Melanocyte of skin (primary cell): ENCODE results near the gene ASB4. TPM values are rescaled to one million over a fixed set of nuclear protein-coding genes. Genes with fewer than 3 reads are reported as not detected.

Experiments
- total RNA-seq, 2 donors: library from RNA; depleted of rRNA; stranded (reverse); fragments of >200 nt; gene quantifications; 2 replicates each; pipeline ENCODE4 v1.2.3, GENCODE V29; 2012

ASB4 gene, protein sequence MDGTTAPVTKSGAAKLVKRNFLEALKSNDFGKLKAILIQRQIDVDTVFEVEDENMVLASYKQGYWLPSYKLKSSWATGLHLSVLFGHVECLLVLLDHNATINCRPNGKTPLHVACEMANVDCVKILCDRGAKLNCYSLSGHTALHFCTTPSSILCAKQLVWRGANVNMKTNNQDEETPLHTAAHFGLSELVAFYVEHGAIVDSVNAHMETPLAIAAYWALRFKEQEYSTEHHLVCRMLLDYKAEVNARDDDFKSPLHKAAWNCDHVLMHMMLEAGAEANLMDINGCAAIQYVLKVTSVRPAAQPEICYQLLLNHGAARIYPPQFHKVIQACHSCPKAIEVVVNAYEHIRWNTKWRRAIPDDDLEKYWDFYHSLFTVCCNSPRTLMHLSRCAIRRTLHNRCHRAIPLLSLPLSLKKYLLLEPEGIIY
- total RNA-seq: under 1 TPM; under 0.01 TPM

DNA sequence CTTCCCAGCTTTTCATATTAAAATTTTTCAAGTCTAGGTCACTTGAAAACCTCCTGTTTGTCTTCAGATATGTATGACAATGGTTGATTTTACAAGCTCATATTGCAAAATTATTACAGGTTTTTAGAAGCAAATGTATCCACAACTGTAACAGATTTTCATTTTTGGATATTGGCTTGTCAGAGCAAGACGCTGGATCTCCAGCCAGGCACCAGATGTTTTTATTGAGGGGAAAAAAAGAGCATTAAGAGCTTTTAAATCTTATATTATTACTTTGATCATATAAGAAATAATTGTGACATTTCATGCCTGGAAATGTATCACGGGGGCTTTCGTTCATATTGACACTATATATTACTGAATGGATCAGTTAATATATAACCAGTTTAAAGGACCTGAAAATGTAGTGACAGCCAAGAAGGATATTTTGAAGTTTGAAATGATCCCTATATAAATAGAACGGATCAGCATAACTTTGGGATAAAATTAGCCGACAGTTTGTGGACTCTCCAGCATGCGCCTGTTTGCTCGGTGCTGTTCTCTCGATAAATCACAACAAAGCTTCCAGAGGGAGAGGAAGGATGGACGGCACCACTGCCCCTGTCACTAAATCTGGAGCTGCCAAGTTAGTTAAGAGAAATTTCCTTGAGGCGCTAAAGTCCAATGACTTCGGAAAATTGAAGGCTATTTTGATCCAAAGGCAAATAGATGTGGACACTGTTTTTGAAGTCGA is at the start of gene ASB4:
ASB4 (plus strand) TSS at position 553 of the 733 bp plus-strand sequence; CDS start at position 582, 29 bp downstream.

Other genes with a start within 250 kb of the ASB4 start
- gene PON1, start 161.4 kb upstream of the ASB4 start, total RNA-seq: under 1 TPM in 1 of 2 donors, not detected in 1; under 0.01 TPM
- gene PON3, start 89.6 kb upstream of the ASB4 start, total RNA-seq: under 1 TPM in 1 of 2 donors, not detected in 1; 0.69 TPM
- gene PON2, start 50.9 kb upstream of the ASB4 start, total RNA-seq: 10 to 100 TPM; 76.9 to 87.4 TPM
- 10 to 100 TPM in 1 of 2 donors, 1 to 10 TPM in 1; 1.7 to 15.0 TPM for gene PDK4, start 110.6 kb downstream of the ASB4 start, total RNA-seq